ENCODE measurements around the gene ZNF653. TPM values are rescaled to one million over a fixed set of nuclear protein-coding genes. Genes with fewer than 3 reads are reported as not detected.

The ZNF653 gene
- total and polyA plus RNA-seq, 2 of the 8 experiments (the other 6 are each of a cell fraction or from before 2014, with no cell fraction given), result 7.0 to 7.9 TPM

DNA sequence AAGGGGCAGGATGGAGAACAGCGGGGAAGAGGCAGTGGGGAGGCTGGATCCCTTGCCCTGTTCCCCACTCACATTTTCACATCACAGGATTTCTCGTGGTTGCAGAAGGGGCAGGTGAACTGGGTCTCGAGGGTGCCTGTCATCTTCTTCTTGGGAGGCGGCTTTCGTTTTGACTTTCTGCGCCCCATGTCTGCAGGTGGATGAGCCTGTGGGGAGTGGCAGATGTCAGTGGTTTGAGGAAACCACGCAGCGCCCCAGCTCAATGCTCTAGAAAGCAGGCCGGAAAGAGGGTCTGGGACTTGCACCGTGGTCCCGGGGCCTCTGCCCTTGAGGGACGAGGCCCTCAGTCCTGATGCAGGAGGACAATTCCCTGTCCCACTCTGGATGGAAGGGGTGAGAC, 48.5 kb upstream of the ZNF653 start:
- Histone ChIP-seq H4K8ac (ENCODE audit: extremely low read depth, insufficient read depth, low read length) (no peak overlapping the region), H3K79me1 (ENCODE audit: low read depth, low read length) (peaks cover 14% of the 10 kb centered on the region), H3K23ac (ENCODE audit: insufficient read length) (no peak overlapping the region), H3K4ac (replicated peaks; ENCODE audit: insufficient read length, low read depth, low read length) (no peak overlapping the region), H3K14ac (ENCODE audit: insufficient read length) (no peak overlapping the region), H3K79me2 (ENCODE audit: control insufficient read depth in 1 of 2, insufficient read depth in 2 of 2, low read length in 2 of 2) (peaks cover 4 to 33% of the 10 kb centered on the region in 2 experiments; a peak in 3 of 4 replicates), H3K9me3 (ENCODE audit: insufficient read depth in 2 of 2, low read depth in 1 of 2, low read length in 1 of 2) (no peaks in the 10 kb centered on the region), H3K4me3 (ENCODE audit: extremely low read depth in 1 of 4, insufficient read depth in 2 of 4, low read depth in 3 of 4, low read length in 4 of 4) (no peak overlapping the region), H2AK5ac (ENCODE audit: low read depth, low read length) (no peak overlapping the region), H3K56ac (replicated peaks; ENCODE audit: insufficient read length, low read depth, low read length) (no peak overlapping the region), H3K4me1 (replicated peaks in 1 of 4; ENCODE audit: control insufficient read depth in 3 of 4, insufficient read depth in 4 of 4, low read length in 3 of 4) (peaks cover 0 to 8% (median 0%) of the 10 kb centered on the region in 4 experiments; a peak in 3 of 7 replicates), H4K5ac (ENCODE audit: insufficient read length, low read depth, low read length) (no peak overlapping the region), H3K23me2 (ENCODE audit: low read depth, low read length) (peaks cover 7% of the 10 kb centered on the region; the same call in 1 of the 2 replicates), H3K4me2 (ENCODE audit: insufficient read depth in 1 of 2, low read depth in 2 of 2, low read length in 2 of 2) (no peak overlapping the region), H2BK15ac (ENCODE audit: low read length) (no peak overlapping the region), H3K27ac (ENCODE audit: low read depth, low read length) (no peak overlapping the region), H2BK5ac (ENCODE audit: low read depth, low read length) (no peak overlapping the region), H2BK20ac (ENCODE audit: low read length) (no peak overlapping the region), H4K91ac (replicated peaks; ENCODE audit: insufficient read length, low read length) (no peak overlapping the region), H4K20me1 (replicated peaks in 1 of 2; ENCODE audit: control insufficient read depth in 1 of 2, insufficient read depth in 2 of 2, low read length in 2 of 2) (peaks cover 2 to 26% of the 10 kb centered on the region in 2 experiments), H2BK12ac (ENCODE audit: low read depth, low read length) (no peak overlapping the region), H3K18ac (ENCODE audit: extremely low read depth, low read length) (no peak overlapping the region), H2AFZ (ENCODE audit: low read length) (no peak overlapping the region), H3K9ac (replicated peaks in 1 of 4; ENCODE audit: extremely low read depth in 1 of 4, low read depth in 3 of 4, low read length in 3 of 4) (no peak overlapping the region), H3K27me3 (replicated peaks in 1 of 4; ENCODE audit: control insufficient read depth in 3 of 4, extremely low read depth in 1 of 4, insufficient read depth in 3 of 4, low read length in 3 of 4) (no peaks in the 10 kb centered on the region), H2BK120ac (replicated peaks; ENCODE audit: low read depth, low read length) (no peak overlapping the region), H3K36me3 (ENCODE audit: control insufficient read depth in 2 of 4, insufficient read depth in 4 of 4, low read length in 3 of 4) (peaks cover 0 to 21% (median 14%) of the 10 kb centered on the region in 4 experiments; a peak in 5 of 8 replicates)
- DNase-seq (ENCODE audit: low read depth in 1 of 2, low spot score in 2 of 2), result no peak
- ChIA-PET POLR2A (ENCODE audit: partially characterized antibody) (interaction anchor here (0.6 kb wide), 1 partner anchor 1300 kb away, joined by 3 read pairs; no protein-coding TSS in a partner anchor), CTCF (ENCODE audit: partially characterized antibody) (interaction anchor here (0.8 to 1.4 kb wide), 2 partner anchors 18 to 208 kb away, joined by 4 to 8 read pairs; partner anchors contain the start of gene TMEM205)
- TF ChIP-seq BACH1 (IDR thresholded peaks at IDR 0.05; ENCODE audit: low read length), result no peak
- TF ChIP-seq, protein P1, sequence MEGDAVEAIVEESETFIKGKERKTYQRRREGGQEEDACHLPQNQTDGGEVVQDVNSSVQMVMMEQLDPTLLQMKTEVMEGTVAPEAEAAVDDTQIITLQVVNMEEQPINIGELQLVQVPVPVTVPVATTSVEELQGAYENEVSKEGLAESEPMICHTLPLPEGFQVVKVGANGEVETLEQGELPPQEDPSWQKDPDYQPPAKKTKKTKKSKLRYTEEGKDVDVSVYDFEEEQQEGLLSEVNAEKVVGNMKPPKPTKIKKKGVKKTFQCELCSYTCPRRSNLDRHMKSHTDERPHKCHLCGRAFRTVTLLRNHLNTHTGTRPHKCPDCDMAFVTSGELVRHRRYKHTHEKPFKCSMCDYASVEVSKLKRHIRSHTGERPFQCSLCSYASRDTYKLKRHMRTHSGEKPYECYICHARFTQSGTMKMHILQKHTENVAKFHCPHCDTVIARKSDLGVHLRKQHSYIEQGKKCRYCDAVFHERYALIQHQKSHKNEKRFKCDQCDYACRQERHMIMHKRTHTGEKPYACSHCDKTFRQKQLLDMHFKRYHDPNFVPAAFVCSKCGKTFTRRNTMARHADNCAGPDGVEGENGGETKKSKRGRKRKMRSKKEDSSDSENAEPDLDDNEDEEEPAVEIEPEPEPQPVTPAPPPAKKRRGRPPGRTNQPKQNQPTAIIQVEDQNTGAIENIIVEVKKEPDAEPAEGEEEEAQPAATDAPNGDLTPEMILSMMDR (IDR thresholded peaks at IDR 0.05; ENCODE audit: control extremely low read depth in 1 of 3, insufficient read depth in 1 of 3, low read depth in 1 of 3, low read length in 3 of 3), result no peak
- TF ChIP-seq, protein P2, sequence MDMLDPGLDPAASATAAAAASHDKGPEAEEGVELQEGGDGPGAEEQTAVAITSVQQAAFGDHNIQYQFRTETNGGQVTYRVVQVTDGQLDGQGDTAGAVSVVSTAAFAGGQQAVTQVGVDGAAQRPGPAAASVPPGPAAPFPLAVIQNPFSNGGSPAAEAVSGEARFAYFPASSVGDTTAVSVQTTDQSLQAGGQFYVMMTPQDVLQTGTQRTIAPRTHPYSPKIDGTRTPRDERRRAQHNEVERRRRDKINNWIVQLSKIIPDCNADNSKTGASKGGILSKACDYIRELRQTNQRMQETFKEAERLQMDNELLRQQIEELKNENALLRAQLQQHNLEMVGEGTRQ (IDR thresholded peaks at IDR 0.05; ENCODE audit: low read length), result no peak
- WGBS, 2 experiments (ENCODE audit: extremely low coverage in 1 of 2, insufficient coverage in 1 of 2, insufficient read length in 1 of 2, insufficient replicate concordance in 2 of 2, low coverage in 1 of 2, low lambda C conversion rate in 2 of 2, missing lambda C conversion rate in 1 of 2), result 93% methylated on average over 12 of the region's 12 CpGs; no CpG with 5 or more reads in 1 of the 2 experiments
- FAIRE-seq, result no peak
